Limb (tissue), 2 donors: Measurements from ENCODE around the gene NOP16.

Source experiments
- DNase-seq, 2 donors: peaks; one replicate each; pipeline ENCODE4 v3.0.0-alpha.2; 2016; ENCODE audit errors: extremely low spot score in 2 of 2

NOP16 gene

DNA sequence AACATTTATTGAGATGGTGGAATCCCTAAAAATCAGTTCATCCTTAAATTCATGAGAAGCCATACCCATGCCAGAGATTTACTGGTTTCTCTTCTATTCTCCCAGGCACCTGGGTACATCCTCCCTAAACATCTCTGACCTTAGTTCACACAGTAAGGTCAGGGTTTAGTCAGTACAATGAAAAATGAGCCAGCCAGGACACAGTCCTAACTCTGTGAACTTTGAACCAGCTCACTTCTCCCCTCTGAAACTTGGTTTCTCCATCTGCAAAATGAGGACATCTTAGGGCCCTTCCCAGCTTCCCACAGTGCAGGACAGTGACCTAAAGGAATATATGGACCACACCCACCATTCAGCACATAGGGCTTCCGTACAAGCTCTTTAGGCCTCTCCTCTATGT lies 1.9 kb downstream of the NOP16 start:
- DNase-seq, result no peak

DNA sequence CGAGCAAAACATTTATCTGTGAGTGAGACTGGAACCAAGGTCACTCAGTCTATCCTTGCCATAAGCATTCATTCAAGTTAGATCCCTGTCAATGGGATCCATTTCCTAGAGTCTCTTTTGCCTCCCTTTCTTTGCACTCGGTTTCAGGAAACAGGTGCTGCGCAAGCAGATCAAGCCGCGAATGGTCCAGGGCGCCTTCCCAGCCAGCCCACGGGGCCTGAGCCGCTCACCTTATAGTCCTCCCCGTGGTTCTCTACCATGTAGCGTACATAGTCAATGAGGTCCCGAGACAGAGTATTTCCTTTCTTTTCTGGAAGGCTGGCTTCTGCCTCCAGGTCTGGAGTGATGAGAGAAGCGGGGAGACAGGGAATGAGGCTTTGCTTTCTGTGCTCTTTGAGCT lies 3.4 kb downstream of the NOP16 start:
- no peak for DNase-seq

- DNase-seq, result no peak
These were observed 4.0 kb downstream of the NOP16 start for GRCh38 chr5:176384366-176384930.

DNA sequence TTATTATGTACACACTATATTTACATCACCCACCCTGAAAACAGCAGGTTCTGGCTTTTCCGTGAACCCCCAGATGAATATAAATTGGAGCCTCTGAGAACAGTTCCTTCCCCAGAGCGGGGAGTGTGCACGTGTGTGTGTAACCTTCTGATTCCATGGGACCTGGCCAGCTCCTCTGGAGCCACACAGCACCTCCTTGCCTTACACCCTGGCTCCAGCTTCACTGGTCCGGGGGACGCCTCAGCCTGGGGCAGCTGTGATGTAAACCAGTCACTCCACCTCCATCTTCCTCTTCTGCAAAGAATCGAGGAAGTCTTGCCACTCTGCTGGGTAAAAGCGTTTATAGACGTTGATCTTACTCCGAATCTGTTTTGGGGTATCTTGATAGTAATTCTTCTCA lies 4.4 kb downstream of the NOP16 start:
- DNase-seq, result no peak

GRCh38 chr5:176383248-176383905 lies 5.0 kb downstream of the NOP16 start:
- DNase-seq, result no peak

GRCh38 chr5:176382721-176383120 lies 5.7 kb downstream of the NOP16 start:
- DNase-seq, result no peak

GRCh38 chr5:176381979-176382378 lies 6.4 kb downstream of the NOP16 start:
- no peak for DNase-seq

GRCh38 chr5:176381423-176381822 lies 7.0 kb downstream of the NOP16 start:
- DNase-seq, result no peak

DNA sequence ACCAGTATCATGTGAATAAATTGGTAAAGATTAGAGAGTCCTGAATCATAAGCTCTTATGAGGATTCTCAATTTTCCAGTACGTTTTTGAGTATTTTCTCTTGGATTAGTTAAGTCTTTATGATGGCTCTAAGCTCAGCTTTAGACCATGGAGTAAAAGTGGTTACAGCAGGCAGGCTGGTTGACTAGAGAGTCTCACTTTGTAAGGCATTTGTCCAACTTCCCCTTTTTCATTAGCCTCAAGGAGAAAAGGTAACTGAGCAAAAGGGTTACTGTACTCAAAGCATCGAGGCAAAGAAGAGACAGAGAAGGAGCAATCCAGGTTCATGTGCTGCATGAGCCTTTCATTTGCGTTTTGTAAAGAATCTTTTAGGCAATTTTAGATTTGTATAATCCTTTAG lies 8.5 kb downstream of the NOP16 start:
- DNase-seq, result no peak

DNA sequence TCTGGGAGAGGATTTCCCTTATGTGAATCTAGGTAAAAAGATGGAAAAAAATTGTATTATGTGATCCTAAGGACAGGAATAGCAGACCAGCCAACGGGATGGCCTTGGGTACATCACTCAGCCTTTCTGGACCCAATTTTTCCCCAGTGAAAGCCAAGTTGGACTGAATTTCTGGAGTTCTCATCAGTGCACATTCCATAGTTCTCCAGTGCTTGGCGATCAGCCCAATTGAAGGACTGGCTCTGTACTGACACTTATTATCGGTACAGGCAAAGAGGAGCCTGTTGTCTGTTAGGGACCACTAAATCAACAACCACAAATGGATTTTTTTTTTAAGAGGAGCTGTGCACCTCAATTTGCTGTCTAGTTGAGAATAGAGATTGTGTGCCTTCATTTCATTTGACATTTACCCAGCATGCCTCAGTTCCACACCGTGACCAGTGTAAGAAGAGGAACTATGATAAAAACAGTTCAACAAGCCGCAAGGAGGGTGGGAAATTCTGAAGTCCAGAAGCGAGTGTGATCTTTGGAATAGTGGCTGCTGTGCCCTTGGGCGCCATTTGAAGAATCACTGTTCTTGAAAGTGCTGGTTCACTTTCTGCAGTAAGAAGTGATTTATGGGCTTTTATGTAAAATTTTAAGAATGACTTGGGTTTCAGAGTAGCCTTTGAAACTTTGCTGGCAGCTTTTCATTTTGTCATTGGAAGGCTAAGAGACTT lies 15.1 kb downstream of the NOP16 start:
- DNase-seq, result no peak

DNA sequence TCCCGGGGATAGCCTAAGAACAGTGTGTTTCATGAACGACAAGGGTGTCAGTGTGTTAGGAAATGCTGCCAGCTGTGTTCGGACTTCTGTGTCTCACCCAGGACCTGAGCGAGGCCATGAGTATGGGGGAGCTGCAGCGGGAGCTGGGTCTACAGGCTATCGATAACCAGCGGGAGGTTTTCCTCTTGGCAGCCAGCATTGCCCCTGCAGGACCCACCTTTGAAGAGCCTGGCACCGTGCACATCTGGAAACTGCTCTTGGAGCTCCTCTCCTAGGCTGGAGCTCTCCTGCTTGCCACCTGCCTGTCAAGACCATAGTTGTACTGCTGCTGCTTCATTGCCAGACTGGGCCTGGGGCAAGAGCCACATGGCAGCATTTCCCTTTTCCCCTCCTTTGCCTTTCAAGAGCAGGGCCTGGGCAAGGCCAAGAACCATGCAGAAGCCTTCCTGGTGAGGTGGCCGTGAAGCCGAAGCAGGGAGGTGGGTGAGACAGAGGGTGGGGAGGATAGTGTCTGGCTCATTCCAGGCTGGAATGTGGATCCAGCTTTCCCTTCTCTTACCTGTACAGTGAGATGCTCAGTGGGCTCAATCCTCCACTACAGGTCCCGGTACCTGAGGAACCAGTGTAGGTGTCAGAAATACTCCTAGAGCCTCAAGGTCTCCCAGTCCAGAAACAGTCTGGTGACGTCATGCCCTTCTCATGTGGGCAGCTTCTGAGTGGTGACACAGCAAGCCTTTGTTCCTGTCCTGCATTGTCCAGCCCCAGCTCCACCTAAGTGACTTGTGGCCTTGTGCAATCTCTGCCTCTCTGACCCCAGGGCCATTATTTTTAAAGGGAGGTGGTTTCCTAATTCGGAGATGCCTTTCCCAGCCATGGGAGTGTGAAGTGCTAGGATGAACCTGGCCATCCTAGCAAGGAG lies 16.5 kb downstream of the NOP16 start:
- DNase-seq, result no peak

DNA sequence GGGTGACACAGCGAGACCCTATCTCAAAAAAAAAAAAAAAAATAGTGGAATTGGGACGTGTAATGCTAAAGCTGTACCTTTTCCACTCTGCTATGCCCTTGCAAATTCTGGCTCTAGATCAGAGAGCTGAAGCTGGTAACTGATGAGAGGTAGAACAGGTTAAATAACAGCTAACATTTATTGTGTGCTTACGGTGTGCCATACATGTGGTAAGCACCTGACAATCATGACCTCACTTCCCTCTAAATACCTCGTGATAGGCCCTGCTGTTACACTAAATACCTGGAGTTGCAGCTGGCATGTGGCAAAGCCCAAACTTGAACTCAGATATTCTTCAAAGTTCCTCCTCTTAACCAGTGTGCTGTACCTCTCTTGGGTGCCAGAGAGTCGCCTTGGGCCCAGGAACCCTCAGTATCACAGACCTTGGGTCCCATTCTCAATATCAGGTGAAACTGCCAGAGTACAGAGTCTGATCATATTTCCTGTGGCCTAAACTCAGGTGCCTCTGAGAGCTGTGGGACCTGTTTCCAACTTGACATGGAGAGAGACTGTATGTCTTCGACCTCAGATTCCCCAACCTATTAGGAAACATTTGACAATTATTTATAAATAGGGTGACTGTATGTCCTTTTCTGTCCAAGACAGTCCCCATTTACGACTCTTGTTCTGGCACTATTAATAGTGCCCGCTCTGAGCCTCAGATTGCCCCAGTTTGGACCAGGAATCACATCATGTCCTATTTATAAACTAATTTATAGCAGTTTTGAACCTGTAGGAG lies 18.3 kb downstream of the NOP16 start:
- no peak for DNase-seq

DNA sequence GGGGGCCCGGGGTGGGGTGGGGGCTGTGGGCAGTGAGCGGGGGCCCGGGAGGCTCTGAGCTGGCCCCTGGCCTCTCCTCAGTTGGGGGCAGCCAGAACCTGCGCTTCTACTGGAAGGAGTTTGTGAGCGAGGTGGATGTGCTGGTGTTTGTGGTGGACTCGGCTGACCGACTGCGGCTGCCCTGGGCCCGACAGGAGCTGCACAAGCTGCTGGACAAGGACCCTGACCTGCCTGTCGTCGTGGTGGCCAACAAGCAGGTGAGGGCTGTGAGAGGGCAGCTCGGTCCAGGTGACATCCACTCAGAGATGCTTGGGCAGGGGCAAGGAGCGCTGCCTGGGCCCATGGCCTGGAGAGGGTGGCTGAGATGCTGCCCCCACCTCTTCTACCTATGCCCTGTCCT lies 19.7 kb downstream of the NOP16 start:
- no peak for DNase-seq

DNA sequence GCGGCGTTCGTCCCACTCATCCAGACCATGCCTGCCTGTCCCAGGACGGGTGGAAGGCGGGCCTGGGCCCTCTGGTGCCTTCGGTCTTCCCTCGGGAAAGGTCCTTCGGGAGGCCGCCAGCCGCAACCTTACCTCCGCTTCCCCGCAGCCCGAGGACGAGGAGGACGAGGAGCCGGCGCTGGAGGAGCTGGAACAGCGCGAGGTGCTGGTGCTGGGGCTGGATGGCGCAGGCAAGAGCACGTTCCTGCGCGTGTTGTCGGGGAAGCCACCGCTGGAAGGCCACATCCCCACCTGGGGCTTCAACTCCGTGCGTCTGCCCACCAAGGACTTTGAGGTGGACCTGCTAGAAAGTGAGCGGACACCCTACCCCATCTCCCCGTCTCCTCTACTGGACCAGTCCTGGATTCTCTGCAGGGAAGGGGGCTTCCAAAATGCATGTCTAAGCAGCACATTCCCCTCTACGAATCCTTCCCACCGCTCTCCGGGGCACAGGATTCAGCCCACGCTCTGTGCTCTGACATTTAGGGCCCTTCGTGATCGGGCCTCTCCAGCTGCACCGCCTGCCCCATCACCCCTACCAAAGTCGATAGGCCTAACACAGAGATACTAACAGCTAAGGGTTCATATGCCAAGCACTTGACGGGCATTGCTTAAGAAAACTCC lies 22.0 kb downstream of the NOP16 start:
- DNase-seq, result no peak

DNA sequence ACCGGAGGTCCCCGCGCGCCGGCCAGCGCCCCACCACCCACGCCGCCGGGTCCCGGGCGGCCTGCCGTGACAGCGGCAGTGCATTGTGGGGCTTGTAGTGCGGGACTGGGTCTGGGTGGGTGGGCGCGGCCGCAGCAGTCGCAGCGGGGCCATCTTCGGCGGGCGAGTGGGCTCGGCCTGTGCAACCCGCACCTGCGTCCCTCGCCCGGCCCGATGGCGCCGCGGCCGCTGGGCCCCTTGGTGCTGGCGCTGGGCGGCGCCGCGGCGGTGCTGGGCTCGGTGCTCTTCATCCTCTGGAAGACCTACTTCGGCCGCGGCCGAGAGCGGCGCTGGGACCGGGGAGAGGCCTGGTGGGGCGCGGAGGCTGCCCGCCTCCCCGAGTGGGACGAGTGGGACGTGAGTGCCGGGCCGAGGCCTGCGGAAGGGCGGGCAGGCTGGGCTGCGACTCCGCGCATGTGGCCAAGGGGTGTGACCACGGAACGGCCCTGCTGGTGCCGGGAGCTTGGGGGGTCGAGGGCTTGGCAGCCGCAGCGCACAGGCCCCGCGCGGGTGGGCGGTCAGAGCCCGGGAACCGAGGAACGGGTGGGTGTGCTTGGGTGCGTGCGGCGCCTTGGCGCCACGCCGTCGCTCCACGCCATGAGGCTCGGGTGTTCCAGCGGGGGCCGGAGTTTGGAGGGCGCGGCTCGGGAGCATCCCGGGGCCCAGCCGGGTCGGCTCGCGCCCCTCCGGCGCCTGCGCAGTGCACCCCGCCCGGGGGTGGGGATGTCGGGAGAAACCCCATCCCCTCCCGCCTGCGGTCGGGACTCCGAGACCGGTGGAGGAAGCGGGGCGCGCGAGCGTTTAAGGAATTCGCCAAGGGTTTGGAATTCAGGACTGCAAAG lies 22.8 kb downstream of the NOP16 start, which contains the start of gene ARL10:
TSS of gene ARL10 (plus strand) at position 137 of the 881 bp plus-strand sequence. CDS start at position 214, 77 bp downstream.
- peak; percentile 32 to 83 for DNase-seq

GRCh38 chr5:176364765-176365350 lies 23.5 kb downstream of the NOP16 start:
- no peak for DNase-seq

- no peak for DNase-seq
These were observed 26.2 kb downstream of the NOP16 start for GRCh38 chr5:176362233-176362490.

DNA sequence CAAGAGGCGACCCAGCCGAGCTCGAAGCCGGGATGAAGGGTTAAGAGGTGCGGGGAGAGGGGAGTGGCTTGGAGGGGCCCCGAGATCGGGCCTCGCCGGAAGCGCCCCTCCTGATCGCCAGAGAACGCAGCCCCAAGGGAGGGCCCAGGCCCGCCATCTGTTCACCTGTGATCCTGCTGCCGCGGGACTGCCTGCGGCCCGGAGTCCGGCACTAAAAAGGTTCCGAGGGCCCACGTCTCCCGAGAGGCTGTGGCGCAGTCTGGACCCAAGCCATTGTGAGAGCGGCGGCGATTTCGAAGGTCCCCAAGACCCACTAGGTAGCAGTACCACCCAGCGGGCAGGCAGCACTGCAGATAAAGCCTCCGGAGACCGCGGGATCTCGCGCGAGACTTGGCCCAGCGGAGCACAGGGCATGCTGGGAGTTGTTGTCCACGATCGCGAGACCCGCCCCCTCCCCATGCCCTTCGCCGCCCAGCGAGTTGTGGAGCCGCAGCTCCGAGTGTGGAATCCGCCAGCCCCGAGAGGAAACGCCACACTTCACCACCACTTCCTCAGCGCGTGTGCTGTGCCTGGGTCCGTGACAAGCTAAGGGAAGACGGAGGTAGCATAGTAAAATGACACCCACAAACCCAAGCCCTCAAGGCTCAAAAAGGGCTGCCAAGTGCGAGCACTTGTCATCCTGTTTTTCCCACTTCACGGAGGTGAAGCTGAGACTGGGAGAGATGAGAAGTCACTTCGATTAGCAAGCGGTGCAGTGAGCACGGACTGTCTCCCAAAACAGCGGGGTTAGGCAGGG lies 26.8 kb downstream of the NOP16 start, which contains the start of gene KIAA1191:
TSS of gene KIAA1191 (minus strand) at position 328 of the 796 bp plus-strand sequence. CDS start 2,256 bp downstream, outside the sequence.
- DNase-seq, result peak; percentile 86 to 94
